Activated CD4-positive, alpha-beta memory T cell treated with anti-CD3 and anti-CD28 coated beads for 36 hours (primary cell): ENCODE measurements around the gene ANKRD63. TPM values are rescaled to one million over a fixed set of nuclear protein-coding genes. Genes with fewer than 3 reads are reported as not detected.

Experiments
- CTCF ChIA-PET: fragments of 350-600 bp; sonication (Branson Sonifier 250); formaldehyde crosslinking; loops from one replicate; lab custom pipeline; 2021; ENCODE audit warnings: antibody characterized with exemption, inconsistent platforms; lab: Charles Lee
- POLR2A ChIA-PET: fragments of 350-600 bp; sonication (Branson Sonifier 250); formaldehyde crosslinking; loops from one replicate; lab custom pipeline; 2021; ENCODE audit warnings: antibody characterized with exemption; lab: Charles Lee
- DNase-seq: peaks from one replicate; pipeline ENCODE4 v3.0.0-alpha.2; 2020
- H3K27ac Mint-ChIP-seq: one replicate; pipeline ENCODE4 v1.8.0; 2021; ENCODE audit warnings: mixed read lengths
- H3K27me3 Mint-ChIP-seq: one replicate; pipeline ENCODE4 v1.8.0; 2021; ENCODE audit warnings: mixed read lengths
- H3K36me3 Mint-ChIP-seq: one replicate; pipeline ENCODE4 v1.8.0; 2021; ENCODE audit warnings: mixed read lengths
- H3K4me1 Mint-ChIP-seq: one replicate; pipeline ENCODE4 v1.8.0; 2021; ENCODE audit warnings: low read depth, mixed read lengths
- H3K4me3 Mint-ChIP-seq: one replicate; pipeline ENCODE4 v1.8.0; 2021; ENCODE audit warnings: mild to moderate bottlenecking, mixed read lengths
- H3K9me3 Mint-ChIP-seq: one replicate; pipeline ENCODE4 v1.8.0; 2021; ENCODE audit warnings: mixed read lengths
- intact Hi-C: fragments of 100-400 bp; cut with micrococcal nuclease; formaldehyde crosslinking; loops from one replicate; pipeline ENCODE4 v1.15.1; 2023
- total RNA-seq, 2 experiments: library from RNA; stranded (reverse); gene quantifications; one replicate each; pipeline ENCODE4 v1.2.3, GENCODE V29; 2021

Gene ANKRD63
- total RNA-seq, 2 experiments from 2014 or later, result not detected

DNA sequence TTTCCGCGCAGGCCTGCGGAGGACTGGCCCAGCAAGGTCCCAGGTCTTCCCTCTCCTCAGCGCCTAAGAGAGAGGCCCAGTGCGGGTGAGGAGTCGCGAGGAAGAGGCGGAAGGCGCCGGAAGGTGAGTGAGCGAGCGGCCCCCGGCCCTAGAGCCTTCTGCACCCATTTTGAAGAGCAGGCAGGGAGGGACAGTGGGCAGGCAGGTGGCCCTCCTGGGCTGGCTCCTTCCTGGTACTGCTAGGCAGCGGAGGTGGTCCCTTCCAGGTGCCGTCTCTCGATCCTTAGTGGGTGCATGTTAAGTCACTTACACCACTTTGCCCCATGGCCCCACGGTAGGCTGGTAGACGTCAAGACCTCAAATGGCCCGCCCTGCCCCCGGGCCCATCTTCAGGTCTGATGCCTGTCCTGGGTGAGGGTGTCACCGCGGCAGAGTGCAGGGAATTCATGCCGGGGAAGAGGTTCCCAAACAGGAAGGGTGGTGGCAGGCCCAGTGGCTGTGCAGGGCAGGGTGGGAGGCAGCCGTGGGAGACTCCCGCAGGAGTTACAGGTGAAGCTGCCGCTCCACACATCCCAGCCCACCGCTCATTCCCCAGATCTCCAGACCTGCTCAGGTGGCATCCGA lies 29.6 kb downstream of the ANKRD63 start:
- Mint-ChIP-seq H3K36me3 (no peaks in the 10 kb centered on the region), H3K27ac (no peak overlapping the region), H3K9me3 (no peaks in the 10 kb centered on the region), H3K4me1 (peaks cover 6% of the 10 kb centered on the region), H3K27me3 (peaks cover 30% of the 10 kb centered on the region), H3K4me3 (peak overlapping the region; percentile 38)
- DNase-seq, result no peak
- ChIA-PET POLR2A (no interaction called here), CTCF (interaction anchor here (0.9 to 1.3 kb wide), 3 partner anchors 9 to 36 kb away, joined by 3 to 4 read pairs (median 4); no protein-coding TSS in a partner anchor)
- intact Hi-C loops, result no loop called here

- Mint-ChIP-seq H3K27me3 (peaks cover 30% of the 10 kb centered on the region), H3K4me3 (peak overlapping the region; percentile 38), H3K36me3 (no peaks in the 10 kb centered on the region), H3K9me3 (no peaks in the 10 kb centered on the region), H3K4me1 (peaks cover 6% of the 10 kb centered on the region), H3K27ac (no peak overlapping the region)
- POLR2A ChIA-PET, result no interaction called here
- intact Hi-C loops, result no loop called here
- DNase-seq, result peak; percentile 21
- CTCF ChIA-PET, result interaction anchor here (1.1 kb wide), 1 partner anchor 21 kb away, joined by 4 read pairs; no protein-coding TSS in a partner anchor
Observed at GRCh38 chr15:40252438-40253166, 30.3 kb downstream of the ANKRD63 start.

- Mint-ChIP-seq H3K36me3 (no peaks in the 10 kb centered on the region), H3K4me1 (peaks cover 6% of the 10 kb centered on the region), H3K4me3 (no peak overlapping the region), H3K27ac (no peak overlapping the region), H3K27me3 (peaks cover 30% of the 10 kb centered on the region), H3K9me3 (no peaks in the 10 kb centered on the region)
- intact Hi-C loops, result no loop called here
- ChIA-PET POLR2A (no interaction called here), CTCF (interaction anchor here (1.1 kb wide), 1 partner anchor 22 kb away, joined by 4 read pairs; no protein-coding TSS in a partner anchor)
- DNase-seq, result no peak
Observed at GRCh38 chr15:40252141-40252437, 30.8 kb downstream of the ANKRD63 start.

DNA sequence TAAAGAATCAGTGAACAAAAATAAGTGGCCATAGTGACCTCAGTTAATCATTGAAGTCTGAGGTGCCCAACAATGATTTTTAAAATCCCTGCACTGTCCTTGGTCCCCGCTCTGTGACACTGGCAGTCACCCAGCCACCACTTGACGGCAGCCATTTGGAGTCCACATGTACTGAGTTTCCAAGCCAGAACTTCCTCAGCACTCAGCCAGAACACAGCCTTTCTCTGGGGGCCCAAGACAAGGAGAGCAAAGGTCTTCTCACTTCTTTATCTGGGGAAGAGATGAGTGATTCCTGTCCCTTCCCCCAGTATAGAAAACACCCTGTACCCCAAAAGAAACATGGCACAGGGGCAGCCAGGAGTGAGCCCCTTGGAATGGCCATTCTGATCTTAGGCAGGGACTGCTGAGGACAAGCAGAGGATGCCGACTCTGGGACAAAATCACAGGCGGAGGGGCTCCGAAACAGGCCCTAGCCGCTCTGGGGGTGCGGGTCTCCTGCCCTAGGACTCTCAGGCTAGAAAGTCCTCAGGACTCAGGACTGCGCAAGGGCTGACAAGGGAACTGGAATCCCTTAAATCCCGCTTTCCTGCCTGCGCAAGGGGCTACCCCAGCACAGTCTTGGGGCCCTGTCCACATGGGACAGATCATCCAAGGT lies 31.3 kb downstream of the ANKRD63 start:
- H3K27ac Mint-ChIP-seq, result no peak overlapping the region
- intact Hi-C loops, result no loop called here
- ChIA-PET POLR2A (no interaction called here), CTCF (no interaction called here)
- peaks cover 6% of the 10 kb centered on the region for H3K4me1 Mint-ChIP-seq
- H3K9me3 Mint-ChIP-seq, result no peaks in the 10 kb centered on the region
- H3K27me3 Mint-ChIP-seq, result peaks cover 30% of the 10 kb centered on the region
- no peak overlapping the region for H3K4me3 Mint-ChIP-seq
- no peaks in the 10 kb centered on the region for H3K36me3 Mint-ChIP-seq
- DNase-seq, result no peak

- DNase-seq, result no peak
- intact Hi-C loops, result no loop called here
- ChIA-PET CTCF (interaction anchor here (1.1 to 1.7 kb wide), 2 partner anchors 24 to 28 kb away, joined by 3 to 6 read pairs; no protein-coding TSS in a partner anchor), POLR2A (no interaction called here)
- Mint-ChIP-seq H3K27ac (no peak overlapping the region), H3K36me3 (no peaks in the 10 kb centered on the region), H3K9me3 (no peaks in the 10 kb centered on the region), H3K4me3 (no peak overlapping the region), H3K4me1 (peaks cover 6% of the 10 kb centered on the region), H3K27me3 (peaks cover 30% of the 10 kb centered on the region)
Observed at GRCh38 chr15:40250771-40251483, 31.9 kb downstream of the ANKRD63 start.

- Mint-ChIP-seq H3K27ac (no peak overlapping the region), H3K4me1 (peaks cover 6% of the 10 kb centered on the region)
- CTCF ChIA-PET, result interaction anchor here (1.1 to 1.7 kb wide), 2 partner anchors 24 to 29 kb away, joined by 3 to 6 read pairs; no protein-coding TSS in a partner anchor
Observed at GRCh38 chr15:40250304-40250656, 32.6 kb downstream of the ANKRD63 start.

DNA sequence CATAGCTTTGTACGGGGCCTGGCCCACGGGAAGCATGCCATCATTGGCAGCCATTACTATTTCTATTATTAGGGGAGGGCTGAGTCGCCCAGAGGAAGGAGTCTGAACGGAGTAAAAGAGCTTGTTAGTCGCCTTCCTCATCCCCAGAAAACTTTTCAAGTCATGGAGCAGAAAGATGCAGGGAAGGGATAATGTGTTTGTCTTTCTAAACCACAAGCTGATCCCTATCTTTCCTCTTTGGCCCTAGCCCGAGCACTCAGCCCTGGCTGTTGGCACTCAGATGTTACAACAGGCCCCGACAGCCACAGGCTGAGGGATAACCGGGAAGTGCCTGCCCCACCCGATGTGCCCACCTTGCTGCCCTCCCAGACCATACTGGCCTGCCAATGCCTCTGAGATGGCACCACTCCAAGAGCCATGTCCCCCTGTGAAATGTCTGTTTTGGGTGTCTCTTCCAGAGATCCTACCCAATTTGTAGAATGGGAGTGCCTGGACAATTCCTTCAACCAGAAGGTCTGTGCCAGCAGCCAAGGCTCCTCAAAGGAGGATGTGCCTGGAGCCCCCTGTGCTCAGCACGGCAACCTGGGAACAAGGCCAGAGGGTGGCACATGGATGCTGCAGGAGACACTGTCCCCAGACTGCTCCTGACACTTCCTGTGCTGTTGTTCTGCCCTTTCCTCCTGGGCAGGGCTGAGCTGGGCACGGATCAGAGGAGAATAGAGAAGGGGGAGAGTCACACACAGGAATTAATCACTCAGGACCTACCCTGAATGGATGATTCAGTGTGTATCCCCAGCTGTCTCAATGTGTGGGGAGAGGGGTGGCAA lies 33.2 kb downstream of the ANKRD63 start:
- Mint-ChIP-seq H3K27me3 (peaks cover 25% of the 10 kb centered on the region), H3K4me3 (no peak overlapping the region), H3K36me3 (no peaks in the 10 kb centered on the region), H3K4me1 (peaks cover 6% of the 10 kb centered on the region), H3K27ac (no peak overlapping the region), H3K9me3 (no peaks in the 10 kb centered on the region)
- intact Hi-C loops, result no loop called here
- ChIA-PET POLR2A (no interaction called here), CTCF (interaction anchor here (1.1 to 1.7 kb wide), 4 partner anchors 25 to 33 kb away, joined by 3 to 7 read pairs (median 5); no protein-coding TSS in a partner anchor)
- DNase-seq, result no peak

More at GRCh38 chr15:40250304-40250656, 32.6 kb downstream of the ANKRD63 start:
- Mint-ChIP-seq H3K4me3 (no peak overlapping the region), H3K36me3 (no peaks in the 10 kb centered on the region), H3K27me3 (peaks cover 28% of the 10 kb centered on the region), H3K9me3 (no peaks in the 10 kb centered on the region)
- no peak for DNase-seq
- intact Hi-C loops, result no loop called here
- POLR2A ChIA-PET, result no interaction called here

DNA sequence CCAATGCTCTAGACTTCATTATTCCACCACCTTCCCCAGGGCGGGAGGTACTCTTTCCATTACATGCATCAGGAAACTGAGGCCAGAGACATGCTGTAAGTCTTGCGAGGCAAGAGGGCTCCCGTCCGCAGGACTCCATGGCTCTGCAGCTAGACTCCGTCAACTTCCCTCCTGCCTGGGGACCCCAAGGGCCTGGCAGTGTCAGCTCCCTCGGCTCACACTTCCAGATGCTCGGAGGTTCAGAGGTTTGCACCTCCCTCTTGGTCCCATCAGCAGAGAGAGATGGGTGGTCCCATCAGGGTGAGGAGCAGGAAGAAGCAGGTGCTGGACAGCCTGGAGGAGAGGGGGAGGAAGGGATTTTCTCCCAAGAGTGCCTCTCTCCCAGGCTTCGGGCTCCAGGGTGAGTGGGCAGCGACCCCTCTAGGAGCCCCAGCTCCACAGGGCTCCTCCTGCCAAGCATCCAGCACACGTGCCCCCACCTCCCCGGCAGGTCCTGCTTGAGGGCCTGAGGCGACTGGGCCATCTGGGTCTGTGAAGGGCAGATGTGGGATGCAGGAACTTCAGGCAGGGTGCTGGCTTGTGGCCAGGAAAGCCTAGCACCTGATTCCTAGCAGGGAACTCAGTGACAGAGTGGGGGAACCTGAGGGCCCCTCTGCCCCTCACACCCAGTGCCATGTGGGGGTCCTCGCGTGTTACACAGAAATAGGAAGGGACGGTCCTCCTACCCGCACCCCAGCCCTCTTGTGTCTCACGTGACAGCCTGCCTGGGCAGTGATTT lies 34.7 kb downstream of the ANKRD63 start:
- Mint-ChIP-seq H3K4me3 (no peak overlapping the region), H3K27me3 (peaks cover 12% of the 10 kb centered on the region), H3K36me3 (no peaks in the 10 kb centered on the region), H3K27ac (no peak overlapping the region), H3K9me3 (no peaks in the 10 kb centered on the region), H3K4me1 (peaks cover 4% of the 10 kb centered on the region)
- ChIA-PET POLR2A (no interaction called here), CTCF (interaction anchor here (1.2 to 3.4 kb wide), 3 partner anchors 26 to 31 kb away, joined by 4 to 17 read pairs (median 4); no protein-coding TSS in a partner anchor)
- intact Hi-C loops, result no loop called here
- no peak for DNase-seq

DNA sequence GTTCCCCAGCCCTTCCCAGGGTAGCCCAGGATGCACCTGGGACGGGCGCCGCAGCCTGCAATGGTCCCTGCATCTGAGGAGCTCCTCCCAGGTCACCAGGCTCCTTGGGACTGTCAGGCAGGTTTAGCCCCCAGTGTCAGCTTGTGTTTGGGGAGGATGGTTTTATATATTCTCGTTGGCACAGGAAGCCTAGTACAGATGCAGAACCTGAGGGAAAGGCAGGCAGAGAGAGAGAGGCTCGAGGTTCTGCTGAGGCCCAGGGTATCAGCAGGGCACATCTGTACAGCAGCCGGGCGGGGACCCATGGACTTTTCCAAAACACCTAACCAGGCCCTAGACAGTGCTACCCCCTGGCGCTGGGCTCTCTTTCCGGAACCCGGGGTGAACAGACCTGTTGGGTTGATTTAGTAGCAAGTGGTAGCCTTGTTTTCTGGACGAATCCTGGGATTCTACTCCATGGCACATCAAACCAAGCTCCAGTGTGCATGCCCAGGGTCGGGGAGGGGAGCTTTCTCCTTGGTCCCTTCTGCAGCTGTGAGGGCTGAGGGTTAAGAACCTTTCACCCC lies 35.4 kb downstream of the ANKRD63 start:
- Mint-ChIP-seq H3K4me3 (no peak overlapping the region), H3K4me1 (no peaks in the 10 kb centered on the region), H3K27ac (no peak overlapping the region), H3K27me3 (peaks cover 8% of the 10 kb centered on the region), H3K36me3 (no peaks in the 10 kb centered on the region), H3K9me3 (no peaks in the 10 kb centered on the region)
- DNase-seq, result no peak
- ChIA-PET CTCF (interaction anchor here (1.2 to 3.4 kb wide), 2 partner anchors 27 to 32 kb away, joined by 4 to 17 read pairs; no protein-coding TSS in a partner anchor), POLR2A (no interaction called here)
- intact Hi-C loops, result no loop called here

DNA sequence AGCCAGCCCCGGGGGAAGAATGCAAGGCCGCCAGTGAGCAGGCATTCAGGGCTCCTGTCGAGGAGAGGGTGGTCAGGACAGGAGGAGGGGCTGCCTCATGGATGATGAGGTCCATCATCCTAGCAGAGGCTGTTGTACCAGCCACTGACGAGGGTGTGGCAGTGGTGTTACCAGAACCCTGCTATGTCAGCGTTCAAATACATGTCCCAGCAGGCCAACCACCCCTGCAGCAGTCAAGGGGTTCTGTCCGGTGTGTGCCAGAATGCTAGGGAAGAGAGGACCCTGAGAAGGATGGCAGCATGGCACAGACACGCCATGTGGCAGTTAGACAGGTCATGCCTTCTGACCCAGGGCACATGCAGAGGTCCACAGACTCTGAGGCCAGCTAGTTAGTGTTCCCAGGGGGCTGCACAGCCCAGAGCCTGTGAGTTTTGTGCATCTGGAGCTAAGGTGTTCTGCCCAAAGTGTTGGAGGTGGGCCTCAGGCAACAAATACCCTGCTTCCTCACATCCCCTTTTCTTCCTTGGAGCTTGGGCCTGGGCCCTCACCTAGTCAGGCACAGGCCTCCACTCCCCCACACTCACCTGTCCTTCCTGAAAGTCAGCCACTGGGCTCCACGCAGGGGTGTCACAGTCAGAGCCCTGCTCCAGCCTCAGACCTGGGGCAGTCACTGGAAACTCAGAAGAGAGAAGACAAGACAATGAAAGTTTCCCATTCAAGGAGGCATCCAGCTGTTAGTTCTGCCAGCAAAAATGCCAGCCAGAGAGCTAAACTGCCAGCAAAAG lies 36.2 kb downstream of the ANKRD63 start:
- intact Hi-C loops, result no loop called here
- no peak overlapping the region for H3K27ac Mint-ChIP-seq
- H3K27me3 Mint-ChIP-seq, result peaks cover 9% of the 10 kb centered on the region
- CTCF ChIA-PET, result interaction anchor here (1.2 to 3.4 kb wide), 3 partner anchors 27 to 32 kb away, joined by 3 to 17 read pairs (median 4); no protein-coding TSS in a partner anchor
- POLR2A ChIA-PET, result no interaction called here
- no peak overlapping the region for H3K4me3 Mint-ChIP-seq
- H3K9me3 Mint-ChIP-seq, result no peaks in the 10 kb centered on the region
- H3K4me1 Mint-ChIP-seq, result no peaks in the 10 kb centered on the region
- DNase-seq, result no peak
- no peaks in the 10 kb centered on the region for H3K36me3 Mint-ChIP-seq
